Activated B cell treated with CpG ODN at 0.5 μM for 24 hours (primary cell): ENCODE results near the gene SUPT4H1. TPM values are rescaled to one million over a fixed set of nuclear protein-coding genes. Genes with fewer than 3 reads are reported as not detected.

Experiments
- ATAC-seq: fragments of 200-7000 bp; cut with Tn5 transposase; one replicate; pipeline ENCODE4 v1.10.0; 2021; ENCODE audit warnings: low read depth, mild to moderate bottlenecking, moderate library complexity
- CTCF ChIA-PET: fragments of 350-600 bp; sonication (Branson Sonifier 250); formaldehyde crosslinking; loops from one replicate; lab custom pipeline; 2021; ENCODE audit warnings: antibody characterized with exemption; lab: Charles Lee
- POLR2A ChIA-PET: fragments of 350-600 bp; sonication (Branson Sonifier 250); formaldehyde crosslinking; loops from one replicate; lab custom pipeline; 2021; ENCODE audit warnings: antibody characterized with exemption; lab: Charles Lee
- DNase-seq: peaks from one replicate; pipeline ENCODE4 v3.0.0; 2022
- H3K27ac Mint-ChIP-seq: one replicate; pipeline ENCODE4 v1.8.0; 2020; ENCODE audit warnings: mixed read lengths
- H3K27me3 Mint-ChIP-seq: one replicate; pipeline ENCODE4 v1.8.0; 2021; ENCODE audit warnings: mixed read lengths
- H3K36me3 Mint-ChIP-seq: one replicate; pipeline ENCODE4 v1.8.0; 2021; ENCODE audit warnings: low read depth, mixed read lengths
- H3K4me1 Mint-ChIP-seq: one replicate; pipeline ENCODE4 v1.8.0; 2021; ENCODE audit warnings: mixed read lengths
- H3K4me3 Mint-ChIP-seq: one replicate; pipeline ENCODE4 v1.8.0; 2020; ENCODE audit warnings: mild to moderate bottlenecking, mixed read lengths
- H3K9me3 Mint-ChIP-seq: one replicate; pipeline ENCODE4 v1.8.0; 2020; ENCODE audit warnings: mixed read lengths
- CTCF ChIP-seq: fragments of 200-600 bp; IDR thresholded peaks from one replicate; pipeline ENCODE4 v1.8.0; 2022; ENCODE audit warnings: antibody characterized with exemption, mild to moderate bottlenecking
- intact Hi-C: fragments of 100-400 bp; cut with micrococcal nuclease; formaldehyde crosslinking; loops from one replicate; pipeline ENCODE4 v1.15.1; 2024
- total RNA-seq: library from RNA; stranded (reverse); gene quantifications from 2 replicates; pipeline ENCODE4 v1.2.3, GENCODE V29; 2022

The SUPT4H1 gene
- total RNA-seq, 1 donor from 2014 or later = 90.2 TPM

GRCh38 chr17:58314706-58315015, 37.3 kb downstream of the SUPT4H1 start:
- no peak for DNase-seq
- ChIA-PET POLR2A (interaction anchor here (1.0 to 27.9 kb wide), 3 partner anchors 12 to 103 kb away, joined by 3 to 3007 read pairs (median 130); partner anchors contain the start of gene TSPOAP1), CTCF (interaction anchor here (1.0 to 4.7 kb wide), 5 partner anchors 11 to 191 kb away, joined by 3 to 103 read pairs (median 8); partner anchors contain the start of gene RNF43)
- Mint-ChIP-seq H3K27ac (no peak overlapping the region), H3K4me3 (no peak overlapping the region), H3K36me3 (no peaks in the 10 kb centered on the region), H3K4me1 (peaks cover 15% of the 10 kb centered on the region), H3K9me3 (no peaks in the 10 kb centered on the region), H3K27me3 (no peaks in the 10 kb centered on the region)
- no peak for ATAC-seq
- no peak for TF ChIP-seq CTCF
- intact Hi-C loops = no loop called here

- TF ChIP-seq CTCF = no peak
- ChIA-PET POLR2A (interaction anchor here (0.6 to 27.9 kb wide), 6 partner anchors 13 to 691 kb away, joined by 3 to 3007 read pairs (median 6); partner anchors contain the start of gene TSPOAP1), CTCF (interaction anchor here (1.0 to 4.7 kb wide), 6 partner anchors 10 to 691 kb away, joined by 3 to 103 read pairs (median 7); partner anchors contain the start of gene RNF43)
- Mint-ChIP-seq H3K4me1 (peaks cover 15% of the 10 kb centered on the region), H3K36me3 (no peaks in the 10 kb centered on the region), H3K27me3 (no peaks in the 10 kb centered on the region), H3K27ac (no peak overlapping the region), H3K4me3 (no peak overlapping the region), H3K9me3 (no peaks in the 10 kb centered on the region)
- ATAC-seq (no peak), DNase-seq (no peak)
- intact Hi-C loops = no loop called here
Observed at GRCh38 chr17:58313815-58314705, 37.9 kb downstream of the SUPT4H1 start.

- CTCF ChIA-PET = interaction anchor here (0.9 to 2.8 kb wide), 4 partner anchors 9 to 692 kb away, joined by 3 to 12 read pairs (median 4); no protein-coding TSS in a partner anchor
- TF ChIP-seq CTCF = no peak
- no peak overlapping the region for H3K4me3 Mint-ChIP-seq
- H3K9me3 Mint-ChIP-seq = no peaks in the 10 kb centered on the region
- H3K27ac Mint-ChIP-seq = no peak overlapping the region
- H3K27me3 Mint-ChIP-seq = no peaks in the 10 kb centered on the region
- intact Hi-C loops = no loop called here
- POLR2A ChIA-PET = interaction anchor here (1.4 to 27.9 kb wide), 2 partner anchors 15 to 26 kb away, joined by 6 to 3007 read pairs; no protein-coding TSS in a partner anchor
- DNase-seq (no peak), ATAC-seq (no peak)
- no peaks in the 10 kb centered on the region for H3K36me3 Mint-ChIP-seq
- H3K4me1 Mint-ChIP-seq = peaks cover 9% of the 10 kb centered on the region
Observed at GRCh38 chr17:58312829-58313228, 39.2 kb downstream of the SUPT4H1 start.

DNA sequence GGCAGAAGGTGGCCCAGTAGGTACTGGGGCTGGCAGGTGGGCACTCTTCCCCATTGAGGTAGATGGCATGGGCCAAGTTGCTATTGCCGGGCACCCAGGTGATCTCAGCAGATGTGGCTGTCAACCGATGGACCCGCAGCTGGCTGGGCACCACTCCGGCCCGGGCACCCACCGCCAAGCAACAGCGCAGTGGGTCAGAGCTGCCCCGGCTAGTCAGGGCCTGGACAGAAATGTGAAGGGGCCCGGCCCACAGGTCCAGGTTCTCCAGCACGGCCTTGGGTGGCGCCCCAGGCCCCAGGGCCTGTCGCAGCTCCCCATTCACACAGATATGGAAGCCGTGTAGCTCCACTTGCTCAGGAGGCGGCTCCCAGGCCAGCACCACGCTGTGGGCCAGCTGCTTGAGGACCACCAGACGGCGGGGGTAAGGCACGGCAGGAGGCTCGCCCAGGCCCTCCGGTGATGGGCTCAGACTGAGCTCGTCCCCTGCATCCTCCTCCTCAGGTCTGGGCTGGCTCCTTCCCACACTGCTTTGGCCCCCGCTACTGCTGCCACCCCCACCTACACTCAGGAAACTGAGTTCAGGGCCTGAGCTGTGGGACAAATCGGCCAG, 39.9 kb downstream of the SUPT4H1 start:
- no peak overlapping the region for H3K4me3 Mint-ChIP-seq
- no peaks in the 10 kb centered on the region for H3K36me3 Mint-ChIP-seq
- ChIA-PET CTCF (interaction anchor here (0.9 to 1.4 kb wide), 2 partner anchors 33 to 106 kb away, joined by 3 to 6 read pairs; no protein-coding TSS in a partner anchor), POLR2A (interaction anchor here (27.9 kb wide), 1 partner anchor 27 kb away, joined by 3007 read pairs; no protein-coding TSS in a partner anchor)
- TF ChIP-seq CTCF = no peak
- DNase-seq (no peak), ATAC-seq (no peak)
- no peak overlapping the region for H3K27ac Mint-ChIP-seq
- no peaks in the 10 kb centered on the region for H3K9me3 Mint-ChIP-seq
- H3K27me3 Mint-ChIP-seq = no peaks in the 10 kb centered on the region
- peaks cover 2% of the 10 kb centered on the region for H3K4me1 Mint-ChIP-seq
- intact Hi-C loops = no loop called here
